22Rv1 (cell line): Measurements from ENCODE around the gene CYB561D1.
A peak's percentile ranks its signal among the peaks of the same experiment; 100 is the strongest.
"Not testable (repeated sequence)": the region's sequence is repeated elsewhere in the genome, so short reads cannot be mapped to it uniquely, and the experiment has no call there.

Experiments used
- H3K27ac ChIP-seq: fragments of 450-650 bp; 2 replicates; pipeline ENCODE4 v1.5.1; 2017
- CTCF ChIP-seq: fragments of 450-650 bp; IDR thresholded peaks from 2 replicates; pipeline ENCODE4 v1.5.1; 2017; ENCODE audit warnings: mild to moderate bottlenecking
- ZFX ChIP-seq: fragments of 450-650 bp; IDR thresholded peaks from 2 replicates; pipeline ENCODE4 v1.6.1; 2017; ENCODE audit warnings: antibody characterized with exemption, borderline replicate concordance

Gene CYB561D1

GRCh38 chr1:109493805-109494539 is at the start of gene CYB561D1:
TSS of gene CYB561D1 (plus strand) at chr1:109494094. CDS start at chr1:109494140, 46 bp downstream.
- peak within 1 kb of the TSS; percentile 73 for H3K27ac ChIP-seq
- TF ChIP-seq ZFX (no peak), CTCF (peak; percentile 98)

- H3K27ac ChIP-seq: no peak overlapping the region
- TF ChIP-seq CTCF (no peak), ZFX (no peak)
These were observed 49.5 kb upstream of the CYB561D1 start for GRCh38 chr1:109444346-109444745.

GRCh38 chr1:109445949-109446695 is 47.8 kb upstream of the CYB561D1 start:
- not testable (repeated sequence) for H3K27ac ChIP-seq

- no peak overlapping the region for H3K27ac ChIP-seq
- no peak for TF ChIP-seq CTCF
- TF ChIP-seq ZFX: no peak
These were observed 46.4 kb upstream of the CYB561D1 start for GRCh38 chr1:109447524-109447923.

- TF ChIP-seq ZFX (no peak), CTCF (no peak)
- H3K27ac ChIP-seq: no peak overlapping the region
These were observed 39.3 kb upstream of the CYB561D1 start for GRCh38 chr1:109454497-109455133.

GRCh38 chr1:109457819-109458218 is 36.1 kb upstream of the CYB561D1 start:
- no peak for TF ChIP-seq CTCF
- no peak overlapping the region for H3K27ac ChIP-seq

- peak overlapping the region; percentile 42 for H3K27ac ChIP-seq
- TF ChIP-seq ZFX (no peak), CTCF (no peak)
These were observed 27.8 kb upstream of the CYB561D1 start for GRCh38 chr1:109466125-109466451.
